K562 (cell line): ENCODE results near the gene ANKRD6. TPM values are rescaled to one million over a fixed set of nuclear protein-coding genes. Genes with fewer than 3 reads are reported as not detected.
A peak's percentile ranks its signal among the peaks of the same experiment; 100 is the strongest.

Source experiments
- ATAC-seq: fragments of 200-7000 bp; cut with Tn5 transposase; 3 replicates; pipeline ENCODE4 v1.9.1; 2020; ENCODE audit warnings: moderate library complexity
- BruUV-seq: library from RNA; stranded (reverse); fragments of 400-500 nt; replicated peaks from 2 replicates; lab custom pipeline; 2021; lab: Mats Ljungman, UMichigan
- CTCF ChIA-PET: fragments of 300-600 bp; formaldehyde crosslinking; extraction: SDS; loops from one replicate; lab custom pipeline; 2021; ENCODE audit warnings: low intra/inter-chr PET ratio; lab: Yijun Ruan, JAX
- POLR2A ChIA-PET: fragments of 300-600, 350-650 bp; sonication (Branson Sonifier 250); formaldehyde crosslinking; extraction: SDS; loops from one replicate; lab custom pipeline; 2021; ENCODE audit warnings: antibody characterized with exemption, inconsistent platforms; lab: Yijun Ruan, JAX
- DNase-seq, 4 experiments: peaks; one replicate each; pipeline versions ENCODE4 v3.0.0 to v3.0.0-alpha.2; 2011 to 2018; ENCODE audit warnings: low spot score in 3 of 4, mixed read lengths in 3 of 4; ENCODE audit errors: extremely low read depth in 1 of 4
- FAIRE-seq: peaks from 2 replicates; lab custom pipeline; 2011; peaks lifted over from hg19 to GRCh38; lab: Jason Lieb, UNC
- H2AFZ ChIP-seq: 2 replicates; pipeline ENCODE4 v1.6.0; 2011; ENCODE audit warnings: low read depth, low read length, control low read depth, inconsistent platforms
- H3K27ac ChIP-seq: fragments of 200-600 bp; 3 replicates; pipeline ENCODE4 v1.8.0; 2011; ENCODE audit warnings: low read depth, mild to moderate bottlenecking, control low read depth, inconsistent platforms, low read length, moderate library complexity, mixed read lengths; ENCODE audit errors: extremely low read depth
- H3K27me3 ChIP-seq, 2 experiments: fragments of 300-600 bp in 1 of 2; 2 replicates in 1 of 2; 3 replicates in 1 of 2; pipeline versions ENCODE4 v1.6.0 to v1.8.0; 2011; ENCODE audit warnings: inconsistent platforms in 2 of 2, low read length in 2 of 2, mild to moderate bottlenecking in 1 of 2, mixed read lengths in 1 of 2, moderate library complexity in 1 of 2; ENCODE audit not compliant: control insufficient read depth in 2 of 2, insufficient read depth in 2 of 2
- H3K36me3 ChIP-seq: fragments of 300-600 bp; 3 replicates; pipeline ENCODE4 v1.8.0; 2011; ENCODE audit warnings: mild to moderate bottlenecking, low read length, inconsistent platforms; ENCODE audit not compliant: control insufficient read depth, insufficient read depth
- H3K4me1 ChIP-seq, 2 experiments: fragments of 200-600 bp in 1 of 2; replicated peaks in 1 of 2; 2 replicates in 1 of 2; 3 replicates in 1 of 2; pipeline versions ENCODE4 v1.5.1 to v1.8.0; 2011; ENCODE audit warnings: inconsistent platforms in 2 of 2, low read length in 2 of 2, mild to moderate bottlenecking in 1 of 2, mixed read lengths in 1 of 2, moderate library complexity in 1 of 2; ENCODE audit not compliant: control insufficient read depth in 2 of 2, insufficient read depth in 2 of 2
- H3K4me2 ChIP-seq: 2 replicates; pipeline ENCODE4 v1.6.1; 2011; ENCODE audit warnings: low read length, control low read depth, inconsistent platforms, mixed read lengths; ENCODE audit not compliant: insufficient read depth
- H3K4me3 ChIP-seq: fragments of 200-600 bp; sonication (generic), shearing (Covaris generic); 2 replicates; pipeline ENCODE4 v1.5.1; 2016; ENCODE audit warnings: control low read depth, inconsistent platforms
- H3K79me2 ChIP-seq: fragments of 200-600 bp; 3 replicates; pipeline ENCODE4 v1.8.0; 2011; ENCODE audit warnings: low read length, inconsistent platforms; ENCODE audit not compliant: control insufficient read depth, insufficient read depth
- H3K9ac ChIP-seq, 2 experiments: 2 replicates each; pipeline versions ENCODE4 v1.6.0 to v1.6.1; 2011; ENCODE audit warnings: low read depth in 2 of 2, low read length in 2 of 2, control low read depth in 1 of 2, inconsistent platforms in 1 of 2, mild to moderate bottlenecking in 1 of 2, mixed read lengths in 1 of 2; ENCODE audit not compliant: insufficient read depth in 1 of 2
- H3K9me1 ChIP-seq: one replicate; pipeline ENCODE4 v1.6.0; 2011; ENCODE audit warnings: inconsistent platforms, mild to moderate bottlenecking, low read length, moderate library complexity; ENCODE audit not compliant: control insufficient read depth, insufficient read depth
- H3K9me3 ChIP-seq: replicated peaks from 2 replicates; pipeline ENCODE4 v1.5.1; 2011; ENCODE audit warnings: low read depth, low read length, inconsistent platforms; ENCODE audit not compliant: control insufficient read depth, insufficient read depth
- H4K20me1 ChIP-seq: replicated peaks from 2 replicates; pipeline ENCODE4 v1.6.1; 2011; ENCODE audit warnings: low read length, inconsistent platforms, mixed read lengths; ENCODE audit not compliant: control insufficient read depth, insufficient read depth
- CEBPG ChIP-seq, 3 experiments: fragments of 200-800 bp in 1 of 3; sonication (Bioruptor generic) in 1 of 3; sonication (generic) in 1 of 3; formaldehyde crosslinking in 1 of 3; IDR thresholded peaks in 2 of 3; conservative IDR thresholded peaks in 1 of 3; 2 replicates each; pipeline versions ENCODE4 v1.6.1 to v1.8.0; 2016 to 2022; ENCODE audit warnings: missing compliant biosample characterization in 2 of 3, missing genetic modification characterization in 2 of 3, mild to moderate bottlenecking in 1 of 3, missing genetic modification reagents in 1 of 3
- DLX4 ChIP-seq: fragments of 250-450 bp; sonication (Bioruptor Pico); IDR thresholded peaks from 2 replicates; pipeline ENCODE4 v1.6.1; 2021; ENCODE audit warnings: mild to moderate bottlenecking
- EGR1 ChIP-seq: fragments of 450-650 bp; conservative IDR thresholded peaks from 2 replicates; pipeline ENCODE4 v1.6.1; 2017; ENCODE audit warnings: mild to moderate bottlenecking
- FOXJ2 ChIP-seq: fragments of 200-800 bp; sonication (Bioruptor generic); IDR thresholded peaks from 2 replicates; pipeline ENCODE4 v1.6.1; 2016; ENCODE audit warnings: missing genetic modification characterization, missing compliant biosample characterization
- MAFG ChIP-seq: fragments of 450-650 bp; conservative IDR thresholded peaks from 2 replicates; pipeline ENCODE4 v1.6.1; 2016; ENCODE audit warnings: missing genetic modification characterization, missing compliant biosample characterization
- PKNOX1 ChIP-seq: fragments of 450-650 bp; IDR thresholded peaks from 2 replicates; pipeline ENCODE4 v1.6.1; 2016
- RFX1 ChIP-seq: fragments of 450-650 bp; IDR thresholded peaks from 2 replicates; pipeline ENCODE4 v1.6.1; 2016; ENCODE audit warnings: mild to moderate bottlenecking, moderate library complexity
- WGBS: fragments of 100-300 bp; shearing (Covaris generic); methylation state at CpG from one replicate; pipeline ENCODE4 v1.1.6; 2016; ENCODE audit warnings: low coverage, mixed read lengths; ENCODE audit not compliant: insufficient coverage; ENCODE audit errors: missing lambda C conversion rate; 5-methylcytosine and 5-hydroxymethylcytosine counted together
- in situ Hi-C: fragments of 300-500 bp; cut with MboI; formaldehyde crosslinking; loops from 4 replicates; pipeline ENCODE4 v1.15.0; 2018; ENCODE audit warnings: inconsistent platforms, mixed read lengths
- intact Hi-C: fragments of 100-400 bp; cut with micrococcal nuclease; formaldehyde crosslinking; loops from 2 replicates; pipeline ENCODE4 v1.14.2; 2022
- polyA plus RNA-seq, 8 experiments: library from polyadenylated mRNA; depleted of rRNA in 4 of 8; stranded (reverse) in 5 of 8; unstranded in 3 of 8; fragments of >200 nt; fragmentation: Nextera tagmentation in 2 of 8; fragmentation: Illumina TruSeq in 1 of 8; extraction: Ambion mirVana in 2 of 8; extraction: Trizol in 1 of 8; gene quantifications; 2 replicates each; pipeline versions ENCODE4 v1.2.1 to v1.2.3, GENCODE V29; 2011 to 2014; ENCODE audit warnings: inconsistent platforms in 1 of 8, missing spikeins in 1 of 8
- total RNA-seq, 7 experiments: library from RNA; depleted of rRNA in 6 of 7; stranded (reverse); fragments of >200 nt in 6 of 7; fragmentation: Illumina TruSeq in 2 of 7; extraction: Trizol in 2 of 7; gene quantifications; 2 replicates each; pipeline versions ENCODE4 v1.2.1 to v1.2.3, GENCODE V29; 2011 to 2021; ENCODE audit warnings: low replicate concordance in 1 of 7

ANKRD6 gene
- total and polyA plus RNA-seq, 9 of the 15 experiments (the other 6 are each of a cell fraction or from before 2014, with no cell fraction given), result 0.04 to 0.22 (median 0.08) TPM; not detected in 4

- CTCF ChIA-PET, result no interaction called here
- Histone ChIP-seq H3K27ac (no peak overlapping the region), H2AFZ (no peak overlapping the region), H3K4me2 (no peak overlapping the region), H3K27me3 (peaks cover 4 to 19% of the 10 kb centered on the region in 2 experiments; a peak in 3 of 5 replicates), H3K4me3 (no peak overlapping the region), H3K9ac (no peak overlapping the region), H4K20me1 (no peaks in the 10 kb centered on the region), H3K79me2 (no peaks in the 10 kb centered on the region), H3K9me1 (no peaks in the 10 kb centered on the region), H3K36me3 (no peaks in the 10 kb centered on the region), H3K4me1 (no peaks in the 10 kb centered on the region), H3K9me3 (peaks cover 2% of the 10 kb centered on the region; the same call in 1 of the 2 replicates)
- intact Hi-C loops (no loop called here), in situ Hi-C loops (no loop called here)
- TF ChIP-seq PKNOX1 (peak; percentile 45; the same call in 1 of the 2 replicates), RFX1 (peak; percentile 58), DLX4 (CRISPR knock-in tag) (no peak), EGR1 (no peak), FOXJ2 (tag) (peak; percentile 98), MAFG (tag) (peak; percentile 42), CEBPG (CRISPR knock-in tag; IDR thresholded peaks at IDR 0.05) (no peak), CEBPG (tag; conservative IDR thresholded peaks at IDR 0.05 in 1 of 2, IDR thresholded peaks at IDR 0.05 in 1 of 2) (0 out of 4 replicates have a peak, but pooled peaks of 1 of the 2 experiments have one; percentile 22)
- DNase-seq, result no peak
- no peak for ATAC-seq
- POLR2A ChIA-PET, result no interaction called here
- no peak for FAIRE-seq
- WGBS, result 0% methylated on average over 2 of the region's 2 CpGs
- BruUV-seq, result no TSS peak
Observed at GRCh38 chr6:89527634-89528033, 94.7 kb downstream of the ANKRD6 start.
